Erythroblast (primary cell): ENCODE results near the gene CHST3.

Experiments used
- GATA1 ChIP-seq: IDR thresholded peaks from 2 replicates; pipeline ENCODE4 v1.6.1; 2011; ENCODE audit warnings: low read depth, mild to moderate bottlenecking, control low read depth, low read length, moderate library complexity
- POLR2A ChIP-seq: IDR thresholded peaks from 2 replicates; pipeline ENCODE4 v1.6.1; 2011; ENCODE audit warnings: mild to moderate bottlenecking, low read length

DNA sequence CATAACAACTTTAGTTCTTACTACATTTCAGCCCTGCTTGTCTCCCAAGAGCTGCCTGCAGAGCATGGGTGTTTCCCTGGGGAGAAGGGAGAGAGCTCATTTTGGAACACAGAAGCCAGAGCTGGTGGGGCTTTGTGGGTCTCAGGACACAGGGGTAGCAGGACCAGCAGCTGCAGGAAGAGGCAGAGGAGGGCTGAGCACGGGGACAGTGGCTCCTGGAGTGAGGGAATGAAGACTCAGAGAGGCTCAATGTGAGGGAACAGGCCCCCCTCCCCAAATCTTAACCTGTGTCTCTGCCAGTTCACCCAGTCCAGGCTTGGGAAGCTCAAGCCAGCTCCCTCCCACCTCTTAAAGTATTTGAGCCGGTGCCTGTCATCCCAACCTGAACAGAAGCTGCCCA lies 50.0 kb downstream of the CHST3 start:
- TF ChIP-seq POLR2A (no peak), GATA1 (no peak)
